K562 (cell line): Measurements from ENCODE around the gene PEPD.

ENCODE experiments used
- CTCF ChIP-seq, 3 experiments: IDR thresholded peaks in 2 of 3; conservative IDR thresholded peaks in 1 of 3; 2 replicates each; pipeline ENCODE4 v1.5.1; 2011 to 2012; ENCODE audit warnings: low read length in 3 of 3, mild to moderate bottlenecking in 3 of 3, control low read depth in 2 of 3, improper control_type of control experiment in 1 of 3, inconsistent platforms in 1 of 3, low read depth in 1 of 3, mixed read lengths in 1 of 3, moderate library complexity in 1 of 3; ENCODE audit not compliant: insufficient read depth in 2 of 3
- DIDO1 ChIP-seq: fragments of 450-650 bp; IDR thresholded peaks from 2 replicates; pipeline ENCODE4 v1.6.1; 2016; ENCODE audit warnings: low read depth, missing biosample characterization, missing genetic modification characterization
- ETS1 ChIP-seq: conservative IDR thresholded peaks from 2 replicates; pipeline ENCODE4 v1.6.1; 2011; ENCODE audit warnings: low read depth, mild to moderate bottlenecking, low read length; ENCODE audit not compliant: control insufficient read depth
- GABPA ChIP-seq: fragments of 200-800 bp; sonication (Bioruptor generic); conservative IDR thresholded peaks from 2 replicates; pipeline ENCODE4 v1.6.1; 2016; ENCODE audit warnings: low read depth, missing genetic modification characterization, missing compliant biosample characterization
- NRF1 ChIP-seq, 2 experiments: fragments of 450-650 bp; IDR thresholded peaks in 1 of 2; conservative IDR thresholded peaks in 1 of 2; 2 replicates each; pipeline ENCODE4 v1.6.1; 2014; ENCODE audit warnings: mild to moderate bottlenecking in 2 of 2
- POLR2A ChIP-seq: fragments of 450-650 bp; conservative IDR thresholded peaks from 2 replicates; pipeline ENCODE4 v1.6.1; 2016
- SP1 ChIP-seq: sonication (generic); formaldehyde crosslinking; IDR thresholded peaks from 2 replicates; pipeline ENCODE4 v1.8.1; 2022; ENCODE audit warnings: mild to moderate bottlenecking, missing genetic modification reagents
- SRSF7 ChIP-seq: fragments of 200-400 bp; formaldehyde crosslinking; optimal IDR thresholded peaks from 2 replicates; pipeline ENCODE3; 2017; ENCODE audit warnings: mild to moderate bottlenecking, low read depth, low read length
- TCF7 ChIP-seq: sonication (generic); IDR thresholded peaks from 2 replicates; pipeline ENCODE4 v1.6.1; 2016; ENCODE audit warnings: antibody characterized with exemption, borderline replicate concordance
- TCF7L2 ChIP-seq: fragments of 150-350 bp; IDR thresholded peaks from 2 replicates; pipeline ENCODE4 v1.6.1; 2016; ENCODE audit warnings: low read depth, mild to moderate bottlenecking, low read length, moderate library complexity
- USF2 ChIP-seq: sonication (generic); formaldehyde crosslinking; IDR thresholded peaks from 2 replicates; pipeline ENCODE4 v1.5.0; 2020; ENCODE audit warnings: missing genetic modification reagents
- ZBTB2 ChIP-seq: fragments of 450-650 bp; IDR thresholded peaks from 2 replicates; pipeline ENCODE4 v1.6.1; 2016; ENCODE audit warnings: antibody characterized with exemption
- ZNF764 ChIP-seq: fragments of 250-450 bp; sonication (Bioruptor Pico); IDR thresholded peaks from 2 replicates; pipeline ENCODE4 v1.4.0; 2020; ENCODE audit warnings: low read depth, mild to moderate bottlenecking, moderate library complexity

- TF ChIP-seq ETS1 (no peak), GABPA (no peak), SP1 (CRISPR knock-in tag) (no peak), USF2 (CRISPR knock-in tag) (no peak), CTCF (IDR thresholded peaks at IDR 0.05 in 2 of 3, conservative IDR thresholded peaks at IDR 0.05 in 1 of 3; ENCODE audit: insufficient read depth in 2 of 3, low read depth in 1 of 3, low read length in 3 of 3) (no peak), TCF7L2 (no peak), NRF1 (conservative IDR thresholded peaks at IDR 0.05 in 1 of 2, IDR thresholded peaks at IDR 0.05 in 1 of 2) (no peak), ZNF764 (CRISPR knock-in tag) (no peak), POLR2A (no peak), SRSF7 (no peak), TCF7 (no peak), DIDO1 (no peak), ZBTB2 (no peak)
Measured at GRCh38 chr19:33405254-33405552, 116.4 kb downstream of the PEPD start.
